T-helper 17 cell (primary cell): ENCODE measurements around the gene ENGASE. TPM values are rescaled to one million over a fixed set of nuclear protein-coding genes. Genes with fewer than 3 reads are reported as not detected.
A peak's percentile ranks its signal among the peaks of the same experiment; 100 is the strongest.

Experiments
- ATAC-seq: fragments of 150-1000 bp; cut with Tn5 transposase; 2 replicates; pipeline ENCODE4 v1.10.0; 2021; ENCODE audit warnings: mild to moderate bottlenecking, moderate library complexity
- DNase-seq, 3 donors: peaks; one replicate each; pipeline versions ENCODE4 v3.0.0 to v3.0.0-alpha.2; 2020 to 2021
- H3K9me3 ChIP-seq: one replicate; pipeline ENCODE4 v1.7.0; 2013; ENCODE audit warnings: low read length, mild to moderate bottlenecking; ENCODE audit not compliant: control insufficient read depth, poor library complexity, severe bottlenecking
- H3K27ac Mint-ChIP-seq: one replicate; pipeline ENCODE4 v1.8.0; 2022; ENCODE audit warnings: mild to moderate bottlenecking, moderate library complexity, mixed read lengths
- H3K27me3 Mint-ChIP-seq: one replicate; pipeline ENCODE4 v1.8.0; 2022; ENCODE audit warnings: mixed read lengths
- H3K36me3 Mint-ChIP-seq: one replicate; pipeline ENCODE4 v1.8.0; 2022; ENCODE audit warnings: low read depth, mixed read lengths
- H3K4me1 Mint-ChIP-seq: one replicate; pipeline ENCODE4 v1.8.0; 2022; ENCODE audit warnings: mild to moderate bottlenecking, mixed read lengths
- H3K4me3 Mint-ChIP-seq: one replicate; pipeline ENCODE4 v1.8.0; 2022; ENCODE audit warnings: mild to moderate bottlenecking, moderate library complexity, mixed read lengths
- total RNA-seq, 4 donors: library from RNA in 2 of 4; stranded (reverse) in 2 of 4; gene quantifications; one replicate each; pipeline ENCODE4 v1.2.3 and lab custom pipeline; 2022 to 2026

ENGASE gene
- total RNA-seq, 2 donors from 2014 or later = 56.2 to 60.1 TPM

DNA sequence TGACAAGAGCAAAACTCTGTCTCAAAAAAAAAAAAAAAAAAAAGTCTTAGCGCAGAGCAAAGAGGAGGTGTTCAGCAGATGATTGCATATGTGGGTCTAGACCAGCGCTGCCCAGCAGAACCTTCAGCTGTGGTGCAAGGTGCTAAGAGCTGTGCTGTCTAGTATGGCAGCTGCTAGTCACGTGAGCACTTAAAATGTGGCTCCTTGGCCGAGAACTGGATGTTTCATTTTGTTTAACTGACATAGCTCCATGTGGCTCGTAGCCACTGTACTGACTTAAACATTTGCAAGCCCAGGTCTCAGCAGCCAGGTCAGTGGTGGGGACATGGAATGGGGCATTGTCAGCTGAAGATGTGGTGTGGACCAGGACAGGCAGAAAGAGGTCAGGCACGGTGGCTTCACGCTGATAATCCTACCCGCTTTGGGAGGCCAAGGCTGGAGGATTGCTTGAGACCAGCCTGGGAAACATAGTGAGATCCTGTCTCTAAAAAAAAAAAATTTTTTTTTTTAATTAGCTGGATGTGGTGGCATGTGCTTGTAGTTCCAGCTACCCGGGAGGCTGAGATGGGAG is 41.5 kb upstream of the ENGASE start:
- Mint-ChIP-seq H3K36me3 (peaks cover 3% of the 10 kb centered on the region), H3K4me3 (no peak overlapping the region), H3K27me3 (peaks cover 37% of the 10 kb centered on the region), H3K27ac (no peak overlapping the region), H3K4me1 (peaks cover 3% of the 10 kb centered on the region)
- DNase-seq = no peak
- no peaks in the 10 kb centered on the region for H3K9me3 ChIP-seq
- ATAC-seq = no peak

DNA sequence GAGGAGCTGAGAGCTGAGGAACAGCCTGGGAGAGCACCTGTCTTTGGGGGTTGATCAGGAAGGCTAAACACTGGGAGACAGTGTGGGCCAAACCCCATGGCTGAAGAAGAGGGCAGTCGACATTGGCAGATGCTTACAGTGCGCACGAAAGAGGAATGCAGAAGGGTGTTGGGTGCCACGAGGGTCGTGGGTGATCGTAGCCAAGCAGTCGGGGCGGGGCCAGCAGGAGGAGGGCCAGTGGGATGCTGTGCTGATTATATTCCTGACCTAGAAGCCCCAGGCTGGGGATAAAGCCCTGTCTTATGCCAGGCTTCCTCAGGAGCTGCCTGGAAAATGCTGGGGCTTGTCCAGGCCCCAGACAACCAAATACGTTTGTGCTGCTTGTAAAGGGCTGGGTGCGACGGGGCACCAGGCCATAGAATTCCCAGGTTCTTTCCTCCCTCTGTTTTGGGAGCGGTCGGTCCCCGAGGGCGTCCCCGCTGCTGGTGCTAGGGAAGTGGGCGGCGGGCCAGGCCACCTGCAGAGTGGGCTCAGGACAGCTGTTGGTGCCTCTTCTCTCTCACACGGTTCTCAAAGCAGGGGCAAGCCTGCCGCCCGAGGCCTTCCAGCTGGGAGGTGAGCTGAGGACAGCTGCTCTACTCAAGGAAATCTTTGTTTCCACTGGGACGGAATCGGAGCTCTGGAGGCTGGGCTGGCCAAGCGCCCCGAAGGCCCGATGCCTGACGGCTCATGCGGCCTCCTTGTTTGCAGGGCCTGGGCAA is 40.7 kb upstream of the ENGASE start:
- DNase-seq = no peak
- H3K9me3 ChIP-seq = no peaks in the 10 kb centered on the region
- H3K36me3 Mint-ChIP-seq = peaks cover 3% of the 10 kb centered on the region
- H3K27ac Mint-ChIP-seq = no peak overlapping the region
- H3K4me3 Mint-ChIP-seq = no peak overlapping the region
- H3K27me3 Mint-ChIP-seq = peaks cover 31% of the 10 kb centered on the region
- H3K4me1 Mint-ChIP-seq = peaks cover 3% of the 10 kb centered on the region
- no peak for ATAC-seq

DNA sequence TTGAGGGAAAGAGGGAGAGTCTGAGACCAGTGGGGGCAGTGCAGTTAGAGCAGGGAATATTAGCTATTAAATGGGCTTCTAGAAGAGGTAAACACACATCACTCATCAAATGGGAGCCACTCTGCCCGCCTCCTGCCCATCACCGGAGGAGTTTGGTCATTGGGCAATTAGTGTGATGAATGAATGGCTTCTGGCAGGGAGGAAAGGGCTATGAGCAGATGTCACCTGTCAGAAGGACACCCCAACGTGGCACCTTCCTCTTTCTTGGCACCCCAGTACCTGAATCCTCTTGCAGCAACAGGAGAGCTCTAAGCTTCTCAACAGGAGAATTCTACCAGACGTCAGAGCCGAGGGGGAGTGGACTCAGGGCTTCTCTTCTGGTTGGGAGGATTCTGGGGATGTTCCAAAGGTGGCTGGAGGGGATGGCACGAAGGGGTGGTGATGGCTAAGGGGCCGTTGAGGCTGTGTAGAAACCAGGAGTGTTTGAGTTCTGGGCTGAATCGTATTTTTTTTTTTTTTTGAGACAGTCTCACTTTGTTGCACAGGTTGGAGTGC is 39.6 kb upstream of the ENGASE start:
- H3K27me3 Mint-ChIP-seq = peaks cover 27% of the 10 kb centered on the region
- H3K36me3 Mint-ChIP-seq = peaks cover 3% of the 10 kb centered on the region
- peaks cover 3% of the 10 kb centered on the region for H3K4me1 Mint-ChIP-seq
- DNase-seq (no peak), ATAC-seq (no peak)
- H3K9me3 ChIP-seq = no peaks in the 10 kb centered on the region
- H3K4me3 Mint-ChIP-seq = no peak overlapping the region
- no peak overlapping the region for H3K27ac Mint-ChIP-seq

DNA sequence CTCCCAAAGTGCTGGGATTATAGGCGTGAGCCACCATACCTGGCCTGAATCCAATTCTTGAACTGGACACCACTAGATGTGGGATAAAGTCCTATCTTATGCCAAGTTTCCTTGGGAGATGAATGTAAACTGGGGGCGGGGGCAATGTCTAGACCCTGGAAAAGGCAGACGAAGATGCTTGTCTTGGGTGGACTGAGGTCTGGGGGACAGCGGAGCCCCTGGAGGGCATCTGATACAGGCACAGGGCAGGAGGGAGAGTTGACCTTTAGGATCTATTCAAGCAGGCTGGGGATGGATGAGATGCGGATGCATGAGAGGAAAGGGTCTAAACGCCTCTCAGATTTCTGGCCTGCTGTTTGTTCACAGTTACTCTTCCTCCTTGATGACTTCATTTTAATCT is 38.9 kb upstream of the ENGASE start:
- no peaks in the 10 kb centered on the region for H3K9me3 ChIP-seq
- Mint-ChIP-seq H3K27ac (no peak overlapping the region), H3K27me3 (peaks cover 21% of the 10 kb centered on the region), H3K36me3 (peaks cover 3% of the 10 kb centered on the region), H3K4me1 (peaks cover 3% of the 10 kb centered on the region), H3K4me3 (no peak overlapping the region)
- ATAC-seq (no peak), DNase-seq (no peak)

DNA sequence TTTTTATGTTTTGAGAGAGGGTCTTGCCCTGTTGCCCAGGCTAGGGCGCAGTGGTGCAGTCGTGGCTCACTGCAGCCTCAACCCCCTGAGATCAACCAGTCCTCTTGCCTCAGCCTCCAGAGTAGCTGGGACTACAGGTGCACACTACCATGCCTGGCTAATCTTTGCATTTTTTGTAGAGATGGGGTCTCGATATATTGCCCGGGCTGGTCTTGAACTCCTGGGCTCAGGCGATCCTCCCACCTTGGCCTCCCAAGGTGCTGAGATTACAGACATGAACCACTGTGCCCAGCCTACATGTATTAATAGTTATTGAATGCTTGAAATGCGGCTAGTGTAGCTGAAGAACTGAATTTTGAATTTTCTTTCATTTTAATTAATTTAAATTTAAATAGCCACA is 38.4 kb upstream of the ENGASE start:
- Mint-ChIP-seq H3K27me3 (peaks cover 20% of the 10 kb centered on the region), H3K36me3 (peaks cover 3% of the 10 kb centered on the region), H3K27ac (no peak overlapping the region), H3K4me3 (no peak overlapping the region), H3K4me1 (peaks cover 3% of the 10 kb centered on the region)
- ATAC-seq (no peak), DNase-seq (no peak)
- no peaks in the 10 kb centered on the region for H3K9me3 ChIP-seq

DNA sequence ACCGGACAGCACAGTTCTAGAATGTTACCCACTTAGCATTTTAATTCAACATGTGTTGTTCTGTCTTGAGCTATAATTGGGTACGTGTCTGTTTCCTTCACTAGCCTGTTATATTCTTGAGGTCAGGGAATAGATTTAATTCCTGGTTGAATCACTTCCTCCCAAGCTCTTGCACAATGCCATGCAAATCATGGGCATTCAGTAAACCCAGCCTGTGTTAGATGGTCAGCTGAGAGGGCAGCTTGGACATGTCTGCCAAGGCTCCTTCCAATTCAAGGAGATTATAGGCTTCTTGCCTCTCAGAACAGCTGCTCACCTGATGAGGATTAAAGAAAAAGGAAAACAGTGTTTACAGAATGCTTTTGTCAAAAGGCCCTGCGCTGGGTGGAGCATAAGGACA is 38.0 kb upstream of the ENGASE start:
- ATAC-seq (no peak), DNase-seq (no peak)
- Mint-ChIP-seq H3K36me3 (peaks cover 2% of the 10 kb centered on the region), H3K27me3 (peaks cover 16% of the 10 kb centered on the region), H3K27ac (no peak overlapping the region), H3K4me3 (no peak overlapping the region), H3K4me1 (peaks cover 2% of the 10 kb centered on the region)
- no peaks in the 10 kb centered on the region for H3K9me3 ChIP-seq

DNA sequence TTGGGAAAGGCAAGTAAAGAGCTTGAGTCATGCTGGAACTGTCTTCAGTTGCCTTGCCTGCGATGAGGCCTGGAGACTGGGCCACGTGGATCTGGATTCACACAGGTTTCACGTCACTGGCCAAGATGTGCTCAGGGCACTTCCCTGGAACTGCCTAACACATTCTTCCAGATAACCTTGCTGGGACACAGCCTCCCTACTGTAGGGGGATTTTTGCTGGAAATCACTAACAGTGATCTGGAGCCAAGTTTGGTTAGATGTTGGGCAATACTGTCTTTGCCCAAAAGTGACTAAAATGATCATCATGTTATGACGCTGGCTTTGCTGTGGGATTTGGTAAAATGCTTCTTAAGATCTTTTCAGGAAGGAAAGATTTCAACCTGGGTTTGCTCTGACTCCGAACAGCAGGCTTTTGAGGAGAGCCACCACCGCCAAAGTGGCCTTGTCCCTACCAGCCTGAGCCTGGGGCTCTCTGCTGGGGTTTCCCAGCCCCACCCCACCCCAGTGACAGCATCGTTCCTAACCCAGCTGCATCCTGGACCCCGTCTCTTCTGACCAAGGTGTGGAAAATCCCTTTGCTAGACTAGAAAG is 36.0 kb upstream of the ENGASE start:
- Mint-ChIP-seq H3K27me3 (peaks cover 5% of the 10 kb centered on the region), H3K27ac (peak overlapping the region; percentile 39), H3K36me3 (no peaks in the 10 kb centered on the region), H3K4me3 (no peak overlapping the region), H3K4me1 (peaks cover 7% of the 10 kb centered on the region)
- ATAC-seq = no peak
- no peaks in the 10 kb centered on the region for H3K9me3 ChIP-seq
- DNase-seq = no peak

DNA sequence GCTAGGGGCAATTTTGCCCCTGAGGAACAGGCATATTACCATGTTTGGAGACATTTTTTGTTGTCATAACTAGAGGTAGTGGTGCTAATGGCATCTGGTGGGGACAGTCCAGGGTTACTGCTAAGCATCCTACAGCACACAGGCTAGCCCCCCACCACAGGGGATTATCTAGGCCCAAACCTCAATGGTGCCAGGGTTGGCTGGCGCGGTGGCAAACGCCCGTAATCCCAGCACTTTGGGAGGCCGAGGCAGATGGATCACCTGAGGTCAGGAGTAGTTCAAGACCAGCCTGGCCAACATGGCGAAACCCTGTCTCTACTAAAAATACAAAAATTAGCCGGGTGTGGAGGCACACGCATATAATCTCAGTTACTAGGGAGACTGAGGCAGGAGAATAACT is 35.5 kb upstream of the ENGASE start:
- H3K27me3 Mint-ChIP-seq = peaks cover 5% of the 10 kb centered on the region
- no peak overlapping the region for H3K27ac Mint-ChIP-seq
- H3K9me3 ChIP-seq = no peaks in the 10 kb centered on the region
- peaks cover 7% of the 10 kb centered on the region for H3K4me1 Mint-ChIP-seq
- H3K4me3 Mint-ChIP-seq = no peak overlapping the region
- ATAC-seq = no peak
- no peak for DNase-seq
- H3K36me3 Mint-ChIP-seq = no peaks in the 10 kb centered on the region

DNA sequence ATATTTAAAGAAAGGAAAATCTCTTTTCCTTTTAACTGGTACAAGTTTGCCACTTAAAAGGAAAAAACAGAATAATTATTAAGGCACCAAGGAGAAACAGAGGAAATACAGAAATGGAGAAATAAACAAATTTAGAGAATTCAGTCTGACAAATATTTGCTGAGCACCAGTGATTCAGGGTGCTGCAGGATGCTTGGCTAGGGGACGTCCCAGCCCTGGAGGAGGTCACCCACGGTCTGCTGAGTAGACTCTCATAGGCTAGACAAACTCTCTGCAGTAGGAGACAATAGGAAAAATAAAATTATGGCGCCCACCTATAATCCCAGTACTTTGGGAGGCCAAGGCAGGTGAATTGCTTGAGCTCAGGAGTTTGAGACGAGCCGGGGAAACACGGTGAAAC is 34.7 kb upstream of the ENGASE start:
- H3K27ac Mint-ChIP-seq = no peak overlapping the region
- peaks cover 12% of the 10 kb centered on the region for H3K27me3 Mint-ChIP-seq
- DNase-seq (no peak), ATAC-seq (no peak)
- H3K9me3 ChIP-seq = no peaks in the 10 kb centered on the region
- H3K36me3 Mint-ChIP-seq = peaks cover under 1% of the 10 kb centered on the region
- H3K4me1 Mint-ChIP-seq = peaks cover 8% of the 10 kb centered on the region
- H3K4me3 Mint-ChIP-seq = no peak overlapping the region

DNA sequence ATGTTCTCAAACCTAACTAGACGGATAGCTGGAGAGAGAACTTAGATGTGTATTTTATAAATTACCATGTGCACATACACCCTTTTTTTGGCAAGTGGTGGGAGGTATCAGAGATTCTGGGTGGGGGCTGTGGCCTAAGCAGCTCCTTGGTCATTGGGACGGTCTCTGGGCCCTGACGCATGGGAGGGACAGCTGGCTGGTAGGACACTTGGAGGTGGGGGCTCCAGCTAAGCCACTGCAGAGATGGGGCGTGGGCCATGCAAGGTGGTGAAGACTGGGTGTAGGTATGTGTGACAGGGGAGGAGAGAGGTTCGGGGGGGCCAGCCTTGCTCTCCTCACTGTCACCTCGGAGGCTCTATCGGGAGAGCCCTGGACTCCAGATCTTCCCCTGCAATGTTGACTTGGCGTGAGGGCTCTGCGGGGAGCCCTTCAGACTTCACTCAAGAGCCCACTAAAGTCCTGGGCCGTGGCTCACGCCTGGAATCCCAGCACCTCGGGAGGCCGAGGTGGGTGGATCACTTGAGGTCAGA is 33.5 kb upstream of the ENGASE start:
- DNase-seq (no peak), ATAC-seq (no peak)
- Mint-ChIP-seq H3K27me3 (peaks cover 25% of the 10 kb centered on the region), H3K27ac (no peak overlapping the region), H3K4me1 (peaks cover 18% of the 10 kb centered on the region), H3K36me3 (peaks cover 4% of the 10 kb centered on the region), H3K4me3 (no peak overlapping the region)
- no peaks in the 10 kb centered on the region for H3K9me3 ChIP-seq

DNA sequence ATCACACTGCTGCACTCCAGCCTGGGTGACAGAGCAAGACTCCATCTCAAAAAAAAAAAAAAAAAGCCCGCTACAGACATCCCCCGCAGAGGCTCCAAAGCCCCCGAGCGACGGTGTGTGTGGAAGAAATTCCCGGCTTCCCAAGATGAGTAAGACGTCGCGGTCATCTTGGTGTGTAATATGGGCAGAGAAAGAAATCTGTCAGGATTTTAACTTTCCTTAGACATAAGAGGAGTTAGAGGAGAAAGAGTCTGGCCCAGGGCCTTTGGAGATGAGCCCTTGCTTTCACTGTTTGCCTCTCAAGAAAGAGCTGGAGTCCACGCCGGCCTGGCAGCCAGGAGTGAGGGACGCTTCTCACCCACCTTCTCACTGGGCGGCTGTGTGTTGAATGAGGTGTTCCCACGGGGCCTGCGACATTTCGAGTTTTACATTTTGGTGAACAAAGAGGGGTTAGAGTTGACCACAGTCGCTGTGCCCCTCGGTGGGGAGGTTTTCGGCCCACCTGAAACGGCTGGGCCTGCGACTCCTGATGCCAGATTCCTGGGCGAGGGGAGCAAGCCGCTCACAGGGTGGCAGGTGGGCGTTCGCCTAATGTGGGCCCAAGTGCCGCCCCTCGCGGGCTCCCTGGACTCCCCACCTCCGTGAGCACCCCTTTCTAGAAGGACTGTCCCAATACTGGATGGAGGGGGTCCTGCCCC is 32.8 kb upstream of the ENGASE start:
- no peak overlapping the region for H3K27ac Mint-ChIP-seq
- peaks cover 18% of the 10 kb centered on the region for H3K4me1 Mint-ChIP-seq
- H3K9me3 ChIP-seq = no peaks in the 10 kb centered on the region
- peaks cover 4% of the 10 kb centered on the region for H3K36me3 Mint-ChIP-seq
- H3K4me3 Mint-ChIP-seq = no peak overlapping the region
- ATAC-seq (no peak), DNase-seq (no peak)
- H3K27me3 Mint-ChIP-seq = peaks cover 29% of the 10 kb centered on the region

DNA sequence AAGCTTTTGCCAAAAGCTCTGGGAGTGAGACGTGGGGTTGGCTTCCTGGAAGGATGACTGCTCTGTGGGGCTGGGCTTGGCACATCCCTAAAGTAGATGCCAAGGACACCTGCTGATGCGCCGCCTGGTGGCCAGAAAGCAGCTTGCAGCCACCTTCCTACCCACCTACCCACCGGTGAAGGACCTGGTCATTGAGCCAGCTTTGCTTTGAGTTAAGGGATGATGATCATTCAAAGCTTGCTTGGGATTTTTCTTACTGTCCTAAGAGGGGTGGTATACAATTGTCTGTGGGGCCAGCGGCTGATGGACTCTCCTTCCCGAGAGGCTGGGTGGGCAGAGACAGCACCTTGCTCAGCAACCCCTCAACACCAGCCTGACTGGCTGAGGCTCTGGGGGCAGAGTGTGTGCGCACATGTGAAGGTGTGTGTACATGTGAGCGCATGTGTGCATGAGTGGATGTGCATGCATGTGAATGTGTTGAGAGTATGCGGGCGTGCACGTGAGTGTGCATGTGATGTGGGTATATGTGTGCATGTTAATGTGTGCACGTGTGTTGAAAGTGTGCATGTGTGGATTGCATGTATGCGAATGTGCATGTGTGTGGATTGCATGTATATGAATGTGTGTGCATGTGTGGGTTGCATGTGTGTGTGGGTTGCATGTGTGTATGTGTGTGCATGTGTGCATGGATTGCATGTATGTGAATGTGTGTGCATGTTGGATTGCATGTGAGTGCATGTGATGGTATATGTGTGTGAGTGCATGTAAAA is 32.0 kb upstream of the ENGASE start:
- peak overlapping the region; percentile 47 for H3K27ac Mint-ChIP-seq
- H3K27me3 Mint-ChIP-seq = peaks cover 29% of the 10 kb centered on the region
- DNase-seq (peak; percentile 39 to 59 (median 50)), ATAC-seq (no peak)
- H3K4me3 Mint-ChIP-seq = peak overlapping the region; percentile 7
- peaks cover 4% of the 10 kb centered on the region for H3K36me3 Mint-ChIP-seq
- no peaks in the 10 kb centered on the region for H3K9me3 ChIP-seq
- H3K4me1 Mint-ChIP-seq = peaks cover 18% of the 10 kb centered on the region
